GM12801 (cell line): ENCODE data around the gene TEX51.

Source experiments
- TF ChIP-seq, protein P1 (sequence below): IDR thresholded peaks from one replicate; pipeline ENCODE4 v1.5.1; 2011; ENCODE audit warnings: control low read depth; ENCODE audit not compliant: insufficient read length; ENCODE audit errors: extremely low read depth

The TEX51 gene

DNA sequence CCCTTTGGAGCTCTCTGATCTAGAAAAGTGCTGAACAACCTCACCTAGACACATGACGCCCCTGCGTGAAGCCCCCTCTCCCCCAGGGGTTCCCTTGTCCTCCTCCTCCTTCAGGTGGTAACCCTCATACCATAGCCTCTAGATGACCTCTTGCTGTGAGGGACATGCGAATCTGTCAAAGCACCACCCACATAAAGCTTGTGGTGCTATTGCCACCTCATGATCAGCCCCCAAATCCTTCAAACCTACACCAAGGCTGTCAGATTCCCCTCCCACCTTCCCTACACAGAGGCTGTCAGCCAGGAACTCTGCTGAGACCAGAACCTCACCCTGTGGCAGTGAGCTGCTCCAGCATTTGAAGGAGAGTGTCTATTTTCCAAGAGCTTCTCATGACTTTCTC lies 43.1 kb upstream of the TEX51 start:
- TF ChIP-seq, protein P1, sequence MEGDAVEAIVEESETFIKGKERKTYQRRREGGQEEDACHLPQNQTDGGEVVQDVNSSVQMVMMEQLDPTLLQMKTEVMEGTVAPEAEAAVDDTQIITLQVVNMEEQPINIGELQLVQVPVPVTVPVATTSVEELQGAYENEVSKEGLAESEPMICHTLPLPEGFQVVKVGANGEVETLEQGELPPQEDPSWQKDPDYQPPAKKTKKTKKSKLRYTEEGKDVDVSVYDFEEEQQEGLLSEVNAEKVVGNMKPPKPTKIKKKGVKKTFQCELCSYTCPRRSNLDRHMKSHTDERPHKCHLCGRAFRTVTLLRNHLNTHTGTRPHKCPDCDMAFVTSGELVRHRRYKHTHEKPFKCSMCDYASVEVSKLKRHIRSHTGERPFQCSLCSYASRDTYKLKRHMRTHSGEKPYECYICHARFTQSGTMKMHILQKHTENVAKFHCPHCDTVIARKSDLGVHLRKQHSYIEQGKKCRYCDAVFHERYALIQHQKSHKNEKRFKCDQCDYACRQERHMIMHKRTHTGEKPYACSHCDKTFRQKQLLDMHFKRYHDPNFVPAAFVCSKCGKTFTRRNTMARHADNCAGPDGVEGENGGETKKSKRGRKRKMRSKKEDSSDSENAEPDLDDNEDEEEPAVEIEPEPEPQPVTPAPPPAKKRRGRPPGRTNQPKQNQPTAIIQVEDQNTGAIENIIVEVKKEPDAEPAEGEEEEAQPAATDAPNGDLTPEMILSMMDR, result no peak

DNA sequence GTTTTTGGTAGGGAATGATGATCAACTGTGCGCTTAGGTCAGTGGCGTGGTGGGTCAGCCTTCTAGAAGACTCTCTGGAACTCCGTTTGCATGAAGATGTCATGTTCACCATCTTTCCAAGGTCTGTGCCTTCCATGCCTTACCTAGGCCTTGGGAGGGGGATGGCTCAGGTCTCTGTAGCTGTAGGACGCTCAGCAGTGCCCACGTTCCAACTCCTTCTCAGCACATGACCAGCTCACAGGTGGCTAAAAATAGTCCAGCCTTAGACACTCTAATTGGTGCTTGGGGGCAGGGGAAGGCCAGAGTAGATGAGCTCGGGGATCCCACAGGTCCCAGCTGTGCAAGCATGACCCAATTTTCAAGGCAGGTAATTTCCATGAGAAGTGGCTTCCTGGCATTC lies 42.3 kb upstream of the TEX51 start:
- TF ChIP-seq, protein P1, result no peak

DNA sequence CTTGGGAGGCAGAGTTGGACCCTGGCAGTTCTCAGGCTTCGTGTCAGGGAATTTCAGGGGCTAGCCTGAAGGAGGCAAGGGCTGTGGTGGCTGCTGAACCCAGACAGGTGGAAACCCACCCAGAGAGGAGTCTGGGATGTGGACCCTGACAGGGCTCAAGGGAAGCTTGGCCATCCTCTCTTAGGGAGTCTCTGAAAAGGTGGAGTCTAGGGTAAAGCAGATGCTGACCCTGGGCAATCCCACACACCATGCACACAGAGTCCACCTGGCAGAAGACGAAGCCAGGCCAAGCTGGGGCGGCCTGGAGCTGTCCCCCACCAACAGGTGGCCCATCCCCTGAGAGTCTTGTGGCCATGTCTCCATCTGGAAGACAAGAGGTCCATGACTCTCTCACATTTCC lies 41.2 kb upstream of the TEX51 start:
- TF ChIP-seq, protein P1, result no peak

DNA sequence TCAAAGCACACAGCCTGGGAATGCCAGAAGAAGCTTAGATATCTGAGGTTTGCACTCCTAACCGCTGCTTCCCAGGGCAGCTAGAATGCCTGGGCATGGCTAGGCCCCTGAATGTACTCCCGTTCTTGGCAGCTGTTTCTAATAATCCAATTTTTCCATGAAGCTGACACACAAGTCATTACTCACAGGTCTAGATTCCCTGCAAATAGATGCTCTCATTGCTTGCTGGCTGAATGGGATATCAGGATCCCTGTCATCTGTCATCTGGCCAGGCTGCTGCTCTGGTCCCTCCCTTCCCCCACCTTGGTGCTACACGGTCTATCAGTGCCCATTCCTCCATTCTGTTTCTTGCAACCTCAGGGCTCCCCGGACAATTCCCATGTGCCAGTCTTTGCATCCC lies 40.7 kb upstream of the TEX51 start:
- TF ChIP-seq, protein P1, result no peak

DNA sequence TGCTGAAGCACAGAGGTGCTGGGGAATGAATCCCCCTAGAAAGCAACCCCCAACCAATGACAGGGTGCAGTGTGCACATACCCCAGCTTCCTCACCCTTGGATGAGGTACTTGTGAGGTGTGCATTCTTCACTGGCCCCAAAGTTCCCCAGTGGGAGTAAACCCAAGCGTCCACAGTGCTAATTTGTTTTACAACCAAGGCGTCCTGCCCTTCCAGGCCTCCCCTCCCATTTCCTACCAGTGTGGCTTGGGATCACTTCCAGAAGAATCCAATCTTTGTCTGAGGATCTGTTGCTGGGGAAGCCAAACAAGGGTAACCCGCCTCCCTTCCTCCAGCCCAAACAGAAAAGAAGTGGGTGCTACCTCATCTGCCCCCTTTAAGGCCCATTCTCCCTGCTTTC lies 40.3 kb upstream of the TEX51 start:
- TF ChIP-seq, protein P1, result no peak

DNA sequence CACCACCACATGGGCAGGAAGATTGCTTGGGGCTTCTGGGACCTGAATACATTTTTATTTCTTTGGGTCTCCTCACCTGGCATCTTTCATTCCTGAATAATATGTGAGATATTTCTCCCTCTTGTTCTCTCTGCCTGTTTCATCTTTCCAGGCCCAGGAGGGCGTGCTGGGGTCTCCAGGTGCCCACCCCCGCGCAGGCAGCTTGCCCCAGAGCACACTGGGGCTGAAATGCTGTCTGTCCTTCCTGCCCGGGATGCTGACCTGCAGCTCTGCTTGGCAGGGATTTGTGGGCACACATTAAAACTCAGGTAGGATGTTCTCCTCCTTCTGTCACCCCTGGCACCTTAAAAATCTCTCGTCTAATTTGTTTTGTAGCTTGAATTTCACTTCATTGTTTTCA lies 39.7 kb upstream of the TEX51 start:
- TF ChIP-seq, protein P1, result no peak

DNA sequence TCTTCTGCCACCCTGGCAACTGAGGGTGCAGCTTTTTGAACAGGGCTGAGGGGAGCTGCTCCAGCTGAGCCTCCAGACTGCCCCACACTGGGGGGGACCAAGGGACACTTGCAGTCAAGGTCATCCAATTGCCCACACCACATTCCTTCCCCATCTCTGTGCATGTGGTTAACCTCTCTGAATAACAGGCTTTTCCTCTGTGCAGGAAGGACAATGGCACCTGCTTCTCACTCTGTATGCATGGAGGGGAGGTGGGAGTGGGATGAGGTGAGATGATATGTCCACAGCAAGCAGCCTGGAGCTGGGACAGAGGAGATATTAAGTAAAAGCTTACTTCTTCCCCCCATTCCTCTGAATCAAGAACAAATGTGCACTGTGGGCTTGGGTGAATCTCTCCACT lies 39.1 kb upstream of the TEX51 start:
- TF ChIP-seq, protein P1, result no peak

DNA sequence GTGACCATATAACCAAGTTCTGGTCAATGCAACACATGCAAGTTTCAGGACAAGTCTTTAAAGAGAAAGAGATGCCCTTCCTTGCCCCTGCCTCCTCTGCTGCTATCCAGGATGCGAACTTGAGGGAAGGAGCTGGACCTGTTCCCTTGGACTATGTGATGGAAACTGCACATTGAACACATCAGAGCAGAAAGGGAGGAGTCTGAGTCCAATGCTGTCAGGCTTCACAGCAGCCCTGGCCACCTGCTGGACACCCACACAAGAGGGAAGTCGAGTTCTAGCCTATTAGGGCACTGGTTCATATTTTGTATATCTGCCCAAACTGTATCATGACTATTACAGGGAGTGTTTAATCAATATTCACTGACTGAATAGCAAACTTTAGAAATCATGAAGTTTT lies 38.3 kb upstream of the TEX51 start:
- TF ChIP-seq, protein P1, result no peak
